GM19438 (cell line): Measurements from ENCODE around the gene TBL2.
A peak's percentile ranks its signal among the peaks of the same experiment; 100 is the strongest.
"Not testable (repeated sequence)": the region's sequence is repeated elsewhere in the genome, so short reads cannot be mapped to it uniquely, and the experiment has no call there.

Experiments used
- ATAC-seq: cut with Tn5 transposase; IDR thresholded peaks from one replicate; pipeline ENCODE4 v1.9.1; 2021; ENCODE audit warnings: low read depth; ENCODE audit not compliant: unreplicated experiment

The TBL2 gene

DNA sequence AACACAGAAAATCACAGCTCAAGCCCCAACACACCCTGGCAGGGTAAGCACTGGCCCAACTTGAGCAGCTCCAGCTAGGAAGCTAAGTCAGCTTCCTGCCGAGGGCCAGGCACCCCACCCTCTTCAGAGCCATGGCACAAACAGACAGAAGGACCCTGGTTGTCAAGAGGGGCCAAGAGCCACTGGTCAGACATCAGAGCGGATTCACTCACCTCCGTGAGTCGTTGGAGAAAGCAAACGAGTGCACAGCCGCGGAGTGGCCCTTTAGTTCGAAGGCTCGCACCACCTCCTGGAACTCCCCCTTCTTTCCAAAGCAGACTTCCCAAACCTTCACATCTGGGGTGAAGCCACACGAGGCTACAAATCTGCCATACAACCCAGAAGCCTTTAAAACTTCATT is 7.4 kb downstream of the TBL2 start:
- no peak for ATAC-seq

DNA sequence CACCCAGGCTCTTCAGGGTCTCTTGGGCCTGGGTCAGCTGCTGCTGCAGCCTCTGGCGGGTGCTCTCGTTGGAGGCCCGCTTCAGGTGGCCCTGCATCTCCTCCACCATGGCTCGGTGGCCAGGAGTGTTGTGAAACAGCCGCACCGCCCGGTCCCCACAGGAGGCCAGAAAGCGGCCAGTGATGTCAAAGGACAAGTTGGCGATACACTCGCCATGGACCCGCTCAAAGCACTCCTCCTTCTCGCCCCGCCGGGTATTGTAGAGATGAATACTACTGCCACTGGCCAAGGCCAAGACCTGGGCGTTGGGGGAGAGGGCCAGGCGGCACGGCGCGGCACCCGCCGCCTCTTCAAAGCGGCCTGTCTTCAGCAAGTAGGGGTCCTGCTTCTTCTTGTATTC is 7.9 kb downstream of the TBL2 start:
- ATAC-seq = no peak

DNA sequence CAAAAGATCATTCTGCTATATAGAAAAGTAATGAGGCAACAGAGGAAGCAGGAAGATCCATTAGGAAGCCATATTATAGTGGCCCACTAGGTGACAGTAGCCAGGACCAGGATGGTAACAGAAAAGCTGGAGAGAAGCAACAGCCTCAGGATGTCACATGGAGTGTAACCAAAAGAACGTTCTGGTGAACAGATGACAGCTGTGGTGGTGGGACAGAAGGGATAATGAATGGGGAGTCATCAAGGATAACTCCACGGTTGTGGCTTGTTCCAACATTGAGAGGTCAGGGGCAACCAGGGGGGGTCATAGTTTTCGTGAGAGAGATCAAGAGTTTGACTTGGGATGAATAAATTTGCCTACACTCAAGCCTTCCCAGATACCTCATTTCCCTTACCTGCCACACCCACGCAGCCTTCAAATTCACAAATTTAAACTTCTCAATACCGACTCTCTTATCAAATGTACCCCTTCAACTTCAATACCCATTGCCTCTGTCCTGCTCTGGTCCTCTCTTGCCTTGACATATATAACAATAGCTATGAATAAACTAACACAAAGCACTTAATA is 9.3 kb downstream of the TBL2 start:
- ATAC-seq = no peak

DNA sequence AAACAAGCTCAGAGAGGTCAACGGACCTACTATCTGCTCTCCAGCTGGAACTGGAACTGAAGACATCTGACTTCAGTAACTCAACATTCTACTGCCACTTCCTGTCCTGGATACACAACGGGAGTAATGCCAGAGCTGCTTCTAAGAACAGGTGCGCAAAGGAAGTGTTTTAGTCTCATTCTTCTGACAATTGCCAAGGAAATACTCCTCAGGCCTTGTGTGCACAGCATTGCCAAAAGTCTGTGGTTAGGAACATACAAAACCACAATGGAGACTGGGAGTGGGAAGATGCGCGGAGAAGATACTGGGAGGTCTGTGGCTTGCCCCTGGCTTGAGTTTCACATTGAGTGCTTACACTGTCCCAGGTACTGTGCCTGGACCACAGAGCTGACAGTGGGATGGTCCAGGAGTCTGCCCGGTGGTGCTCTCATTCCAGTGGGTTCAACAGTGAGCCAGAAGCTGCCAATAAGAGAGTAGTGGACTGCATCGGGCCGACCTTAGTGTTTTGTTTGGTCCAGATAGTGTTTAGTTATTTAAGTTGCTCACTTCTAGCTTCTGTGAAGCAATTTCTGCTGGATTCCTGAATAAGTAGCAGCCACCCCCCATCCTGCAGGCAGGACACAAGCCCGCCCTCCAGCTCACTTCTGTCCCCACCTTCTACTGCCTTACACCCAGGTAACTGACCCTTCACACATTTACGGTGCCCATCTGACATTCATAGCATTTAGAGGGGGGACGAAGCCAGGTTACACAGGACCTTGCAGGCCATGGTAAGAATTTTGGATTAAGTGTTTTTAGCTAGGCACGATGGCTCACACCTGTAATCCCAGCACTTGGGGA is 10.3 kb downstream of the TBL2 start:
- no peak for ATAC-seq

DNA sequence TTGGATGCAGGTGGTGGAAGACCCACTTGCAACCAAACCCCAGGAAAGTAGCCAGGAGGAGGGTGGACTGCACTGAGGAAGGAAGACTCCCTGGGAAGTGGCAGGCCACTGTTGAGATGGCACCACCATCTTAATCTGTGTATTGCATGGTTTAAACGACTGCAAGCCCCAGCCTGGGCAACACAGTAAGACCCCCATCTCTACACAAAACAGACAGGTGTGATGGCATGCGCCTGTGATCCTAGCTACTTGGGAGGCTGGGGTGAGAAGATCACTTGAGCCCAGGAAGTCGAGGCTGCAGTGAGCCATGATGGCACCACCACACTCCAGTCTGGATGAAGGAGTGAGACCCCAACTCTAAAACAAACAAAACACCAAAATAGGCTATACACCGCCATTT is 11.2 kb downstream of the TBL2 start:
- no peak for ATAC-seq

DNA sequence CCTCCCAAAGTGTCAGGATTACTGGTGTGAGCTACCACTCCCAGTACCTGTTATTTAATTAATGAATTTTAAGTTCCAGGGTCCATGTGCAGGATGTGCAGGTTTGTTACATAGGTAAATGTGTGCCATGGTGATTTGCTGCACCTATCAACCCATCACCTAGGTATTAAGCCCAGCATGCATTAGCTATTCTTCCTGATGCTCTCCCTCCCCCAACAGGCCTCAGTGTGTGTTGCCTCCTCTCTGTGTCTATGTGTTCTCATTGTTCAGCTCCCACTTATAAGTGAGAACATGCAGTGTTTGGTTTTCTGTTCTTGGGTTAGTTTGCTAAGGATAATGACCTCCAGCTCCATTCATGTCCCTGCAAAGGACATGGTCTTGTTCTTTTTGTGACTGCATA is 11.9 kb downstream of the TBL2 start:
- not testable (repeated sequence) for ATAC-seq

DNA sequence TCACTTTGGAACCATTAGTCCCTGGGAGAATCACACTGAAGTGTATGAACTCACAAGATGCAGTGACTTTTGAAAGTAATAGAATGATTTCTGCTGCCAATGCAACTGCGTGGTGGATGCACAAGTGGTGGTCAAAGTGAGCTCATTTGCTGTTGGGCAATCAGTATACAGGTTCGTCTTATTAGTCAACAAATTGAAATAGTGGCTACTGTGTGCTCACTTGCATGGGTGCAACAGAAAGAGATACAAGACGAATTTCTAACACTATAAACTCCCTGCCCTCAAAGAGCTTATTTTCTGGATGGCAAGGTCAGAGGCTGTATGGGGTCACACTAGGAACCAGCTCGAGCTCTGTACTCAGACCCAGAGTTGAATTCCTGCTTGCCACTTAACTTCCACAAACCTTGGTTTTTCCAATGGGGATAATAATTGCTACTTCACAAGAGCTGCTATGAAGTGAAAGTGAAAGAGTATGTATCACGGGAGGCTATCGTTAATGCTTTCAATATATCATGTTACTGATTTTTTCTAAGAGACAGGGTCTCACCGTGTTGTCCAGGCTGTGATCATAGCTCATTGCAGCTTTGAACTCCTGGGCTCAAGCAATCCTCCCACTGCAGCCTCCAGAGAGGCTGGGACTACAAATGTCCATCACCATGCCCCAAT is 12.6 kb downstream of the TBL2 start:
- no peak for ATAC-seq

DNA sequence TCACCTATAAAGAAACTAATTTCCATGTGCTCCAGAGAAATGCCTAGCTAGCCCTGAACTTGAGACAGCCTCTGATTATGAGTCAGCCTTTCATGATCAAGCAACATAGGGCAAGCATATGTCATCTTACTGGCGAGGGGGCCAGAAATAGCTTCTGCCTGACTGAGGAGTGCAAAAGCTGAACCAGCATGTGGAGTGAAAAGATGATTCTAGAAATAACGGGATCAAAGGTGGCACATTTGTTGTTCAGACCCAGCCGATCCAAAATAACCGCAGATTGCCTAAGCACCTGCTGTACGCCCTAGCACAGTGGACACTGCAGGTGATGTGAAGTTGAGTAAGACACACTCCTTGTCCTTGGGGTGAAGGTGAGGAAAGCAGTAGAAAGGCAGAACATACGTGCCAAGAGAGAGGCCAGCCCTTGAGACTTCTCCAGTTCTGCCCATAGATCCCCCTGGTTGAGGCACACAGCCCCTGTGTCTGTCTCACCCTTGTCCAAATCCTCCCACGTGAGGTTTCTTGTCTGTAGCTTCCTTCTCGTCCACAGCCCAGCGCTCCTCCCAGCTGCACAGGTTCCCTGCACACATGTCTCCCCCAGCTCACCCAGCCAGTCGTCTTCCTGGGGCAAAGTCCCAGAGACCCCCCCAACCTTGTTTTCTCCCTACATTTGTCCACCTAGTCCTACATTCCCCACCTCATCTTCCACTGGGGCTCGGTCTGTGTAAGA is 18.1 kb downstream of the TBL2 start:
- ATAC-seq = no peak

DNA sequence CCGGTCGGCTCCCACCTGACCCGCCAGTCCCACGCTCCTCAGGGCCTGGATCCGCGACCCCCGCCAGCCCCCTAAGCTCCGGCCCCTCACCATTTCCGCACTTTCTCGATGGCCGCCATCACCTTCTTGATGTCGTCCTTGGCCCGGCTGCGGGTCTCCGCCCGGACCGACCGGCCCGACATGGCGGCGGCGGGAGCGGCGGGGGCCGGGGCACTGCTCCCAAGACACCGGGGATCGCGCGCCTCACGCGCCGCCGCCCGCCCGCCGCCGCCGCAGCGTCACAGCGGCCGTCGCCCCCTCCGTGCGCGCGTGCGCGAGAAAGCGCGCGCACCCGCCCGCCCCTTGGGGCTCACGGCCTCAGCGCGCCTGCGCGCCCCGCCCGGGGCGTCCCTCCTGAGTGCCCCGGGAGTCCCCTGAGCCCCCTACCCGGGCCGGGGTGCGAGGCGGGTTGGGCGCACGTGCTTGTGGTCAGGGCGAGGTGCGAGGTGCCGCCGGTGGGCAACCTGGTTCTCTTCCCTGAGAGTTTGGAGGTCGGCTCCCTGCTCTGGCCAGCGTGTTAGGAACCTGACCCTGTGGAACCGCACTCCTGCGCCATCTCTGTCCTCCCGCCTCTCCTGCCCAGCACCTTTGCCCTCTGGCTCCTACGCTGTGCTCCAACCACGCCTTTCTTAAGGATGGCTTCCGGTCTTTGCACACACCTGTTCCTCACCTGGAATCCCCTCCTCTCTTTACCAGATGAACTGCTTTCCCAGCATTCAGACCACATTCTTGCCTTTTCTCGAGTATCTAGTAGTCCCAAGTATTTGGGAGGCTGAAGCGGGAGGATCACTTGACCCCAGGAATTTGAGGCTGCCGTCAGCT is 20.8 kb downstream of the TBL2 start, which contains the start of gene BCL7B:
Gene BCL7B, minus strand, starts transcription at position 294 of the 861 bp plus-strand sequence. Its CDS starts 112 bp downstream, at position 182.
- ATAC-seq = peak; percentile 38

DNA sequence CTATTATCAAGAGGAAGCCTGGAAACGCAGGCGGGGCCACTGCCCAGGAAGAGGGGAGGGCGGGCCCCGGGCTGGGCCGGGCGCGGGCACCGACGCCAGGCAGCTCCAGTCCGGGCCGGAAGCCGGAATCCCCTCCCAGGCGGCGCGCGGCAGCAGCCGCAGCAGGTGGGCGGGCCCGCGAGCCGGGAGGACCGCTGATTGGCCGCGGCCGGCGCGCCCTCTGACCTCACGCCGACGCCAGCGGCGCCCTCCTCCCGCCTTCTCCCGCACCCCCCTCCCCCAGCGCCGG is 21.3 kb downstream of the TBL2 start:
- ATAC-seq = peak; percentile 86

DNA sequence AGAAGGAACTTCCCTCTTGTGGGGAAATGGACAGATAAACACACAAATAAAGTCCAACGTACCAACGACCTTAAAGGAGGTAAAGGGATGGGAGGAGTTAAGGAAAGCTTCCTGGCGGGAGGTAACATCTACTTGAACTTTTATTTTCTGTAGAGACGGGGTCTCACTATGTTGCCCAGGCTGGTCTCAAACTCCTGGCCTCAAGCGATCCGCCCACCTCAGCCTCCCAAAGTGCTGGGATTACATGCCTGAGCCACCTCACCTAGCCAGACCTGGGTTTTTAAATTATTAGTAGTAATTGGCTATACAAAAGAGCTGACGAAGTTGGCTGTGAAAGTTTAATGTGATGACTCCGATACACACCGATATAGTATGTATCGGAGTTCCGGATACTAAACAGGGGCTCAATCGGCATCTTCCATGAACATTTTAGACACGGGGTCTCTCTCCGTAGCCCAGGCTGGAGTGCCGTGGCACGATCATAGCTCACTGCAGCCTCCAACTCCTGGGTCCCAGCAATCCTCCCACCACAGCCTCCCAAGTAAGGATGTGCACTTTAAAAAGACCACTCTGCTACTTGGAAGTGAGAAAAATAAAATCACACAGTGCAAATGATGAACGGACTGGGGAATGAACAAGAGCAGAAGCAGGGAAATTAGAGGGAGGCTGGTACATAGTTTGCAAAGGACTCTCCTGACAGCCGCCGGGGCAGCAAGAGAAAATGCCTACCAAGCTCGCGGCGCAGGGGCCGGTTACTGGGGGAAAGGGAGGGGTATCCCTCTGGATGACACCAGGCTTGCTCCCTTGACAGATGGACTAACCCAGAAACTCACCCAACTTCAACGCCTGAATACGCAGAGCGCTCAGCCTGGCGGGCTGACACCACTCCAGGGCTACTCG is 21.9 kb downstream of the TBL2 start:
- ATAC-seq = no peak

DNA sequence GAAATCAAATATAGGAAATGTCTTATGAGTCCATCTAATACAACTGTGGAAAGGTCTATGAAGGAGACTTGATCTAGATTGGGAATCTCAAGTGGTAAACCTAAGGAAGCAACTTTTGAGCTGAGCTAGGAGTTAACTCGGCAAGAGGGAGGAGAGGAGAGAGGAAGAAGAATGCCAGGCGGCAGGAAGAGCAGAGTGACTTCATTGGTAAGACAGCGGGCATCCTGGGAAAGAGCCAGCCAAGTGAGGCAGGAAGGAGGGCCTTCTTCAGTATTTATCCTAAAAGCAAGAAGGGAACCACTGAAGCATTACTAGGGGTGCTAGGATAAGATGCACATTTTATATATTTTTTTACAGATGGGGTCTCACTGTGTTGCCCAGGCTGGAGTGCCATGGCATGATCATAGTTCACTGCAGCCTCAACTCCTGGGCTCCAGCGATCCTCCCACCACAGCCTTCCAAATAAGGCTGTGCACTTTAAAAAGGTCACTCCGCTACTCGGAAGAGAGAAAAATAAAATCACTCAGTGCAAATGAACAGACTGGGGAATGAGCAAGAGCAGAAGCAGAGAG is 22.9 kb downstream of the TBL2 start:
- ATAC-seq = no peak

DNA sequence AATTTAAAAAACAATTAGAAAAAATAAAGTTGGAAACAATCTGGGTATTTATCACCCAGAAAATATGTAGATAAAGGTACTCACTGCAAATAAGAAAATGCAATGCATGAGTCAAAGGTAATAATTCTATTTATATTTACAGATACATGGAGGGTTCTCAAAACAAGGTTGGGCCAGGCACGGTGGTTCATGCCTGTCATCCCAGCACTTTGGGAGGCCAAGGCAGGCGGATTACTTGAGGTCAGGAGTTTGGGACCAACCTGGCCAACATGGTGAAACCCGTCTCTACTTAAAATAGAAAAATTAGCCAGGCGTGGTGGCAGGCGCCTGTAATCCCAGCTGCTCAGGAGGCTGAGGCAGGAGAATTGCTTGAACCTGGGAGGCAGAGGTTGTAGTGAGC is 28.3 kb downstream of the TBL2 start:
- ATAC-seq = not testable (repeated sequence)

DNA sequence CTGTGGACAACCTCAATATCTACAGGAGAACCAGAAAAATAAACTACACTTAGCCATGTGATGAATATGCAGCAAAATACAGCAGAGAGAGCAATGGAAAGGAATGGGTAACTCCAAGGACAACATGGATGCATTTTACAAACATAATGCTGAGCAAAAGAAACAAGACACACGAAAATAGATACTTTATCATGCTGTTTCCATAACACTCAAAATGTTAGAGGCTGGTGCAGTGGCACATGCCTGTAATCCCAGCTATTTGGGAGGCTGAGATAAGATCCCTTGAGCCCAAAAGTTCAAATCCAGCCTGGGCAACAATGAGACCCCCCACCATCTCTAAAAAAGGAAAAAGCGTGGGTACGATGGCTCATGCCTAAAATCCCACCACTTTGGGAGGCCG is 29.2 kb downstream of the TBL2 start:
- no peak for ATAC-seq

DNA sequence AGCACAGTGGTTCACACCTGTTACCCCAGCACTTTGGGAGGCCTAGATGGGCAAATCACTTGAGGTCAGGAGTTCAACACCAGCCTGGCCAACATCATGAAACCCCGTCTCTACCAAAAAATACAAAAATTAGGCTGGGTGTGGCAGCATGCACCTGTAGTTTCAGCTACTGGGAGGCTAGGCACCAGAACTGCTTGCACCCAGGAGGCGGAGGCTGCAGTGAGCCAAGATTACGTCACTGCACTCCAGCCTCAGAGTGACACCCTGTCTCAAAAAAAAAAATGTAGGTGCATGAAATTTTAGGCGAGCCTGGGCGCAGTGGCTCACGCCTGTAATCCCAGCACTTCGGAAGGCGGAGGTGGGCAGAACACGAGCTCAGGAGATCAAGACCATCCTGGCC is 30.5 kb downstream of the TBL2 start:
- ATAC-seq = no peak

DNA sequence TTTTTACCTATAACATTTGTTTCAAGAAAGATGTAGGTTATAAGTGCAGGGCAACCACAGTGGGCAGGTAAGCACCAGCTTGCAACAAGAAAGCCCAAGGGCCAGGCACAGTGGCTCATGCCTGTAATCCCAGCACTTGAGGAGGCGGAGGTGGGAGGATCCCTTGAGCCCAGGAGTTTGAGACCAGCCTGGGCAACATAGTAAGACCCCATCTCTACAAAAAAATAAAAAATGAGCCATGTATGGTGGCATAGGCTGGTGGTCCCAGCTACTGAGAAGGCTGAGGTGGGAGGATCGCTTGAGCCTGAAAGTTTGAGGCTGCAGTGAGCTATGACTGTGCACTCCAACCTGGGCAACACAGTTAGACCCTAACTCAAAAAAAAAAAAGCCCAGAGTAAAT is 33.7 kb downstream of the TBL2 start:
- ATAC-seq = no peak

DNA sequence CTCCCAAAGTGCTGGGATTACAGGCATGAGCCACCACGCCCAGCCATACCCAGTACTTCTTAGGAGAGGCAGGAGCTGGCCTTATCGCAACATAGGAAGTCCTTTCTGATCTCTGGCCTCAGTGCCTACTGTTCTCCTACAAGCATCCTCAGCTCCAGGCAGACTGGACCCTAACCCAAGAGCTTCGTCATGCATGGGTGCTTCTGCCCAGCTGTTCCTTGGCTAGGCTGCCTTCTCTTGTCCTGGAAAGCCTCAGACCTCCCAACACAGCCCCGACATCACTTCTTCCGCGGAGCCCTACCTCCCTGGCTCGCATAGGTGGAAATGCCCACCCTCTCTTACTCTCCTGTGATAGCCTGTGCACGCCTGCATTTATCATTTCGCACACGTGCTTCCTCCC is 36.7 kb downstream of the TBL2 start:
- ATAC-seq = no peak

DNA sequence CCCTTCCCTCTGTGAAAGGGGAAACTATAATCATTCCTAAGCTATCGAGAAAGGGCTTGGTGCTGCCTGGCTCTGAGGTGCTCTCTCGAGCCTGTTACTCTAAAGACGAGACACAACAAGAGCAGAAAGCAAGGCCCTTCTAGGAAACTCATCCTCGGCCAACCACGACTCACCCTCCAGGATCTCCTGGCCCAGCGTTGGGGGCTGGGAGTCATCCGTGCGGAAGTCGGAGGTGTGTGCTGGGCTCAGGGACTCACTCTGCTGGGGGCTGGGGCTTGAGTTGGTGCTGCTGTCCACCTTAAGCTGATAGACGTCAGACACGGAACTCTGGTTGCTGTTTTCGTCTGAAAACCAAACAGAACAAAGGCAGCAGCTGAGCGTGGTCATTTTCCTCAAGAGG is 38.7 kb downstream of the TBL2 start:
- no peak for ATAC-seq

DNA sequence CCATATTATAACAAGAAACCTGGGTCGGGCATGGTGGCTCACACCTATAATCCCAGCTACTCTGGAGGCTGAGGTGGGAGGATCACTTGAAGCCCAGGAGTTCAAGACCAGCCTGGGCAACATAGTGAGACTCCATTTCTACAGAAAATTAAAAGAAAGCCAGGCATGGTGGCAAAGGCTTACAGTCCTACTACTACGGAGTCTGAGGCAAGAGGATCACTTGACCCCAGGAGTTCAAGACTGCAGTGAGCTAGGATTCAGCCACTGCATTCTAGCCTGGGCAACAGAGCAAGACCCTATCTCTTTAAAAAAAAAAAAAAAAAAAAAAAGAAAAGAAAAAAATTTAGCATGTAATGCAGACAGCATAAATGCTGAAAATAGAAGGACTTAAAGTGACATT is 39.9 kb downstream of the TBL2 start:
- ATAC-seq = not testable (repeated sequence)
